Neuron (in vitro differentiated cells): Measurements from ENCODE around the gene MAG.

Source experiments
- H2AFZ ChIP-seq: one replicate; pipeline ENCODE4 v1.6.1; 2013; ENCODE audit warnings: low read depth, mild to moderate bottlenecking, inconsistent platforms, low read length, moderate library complexity
- H3K27me3 ChIP-seq: one replicate; pipeline ENCODE4 v1.6.1; 2013; ENCODE audit warnings: low read length; ENCODE audit not compliant: insufficient read depth
- H3K36me3 ChIP-seq: one replicate; pipeline ENCODE4 v1.6.1; 2013; ENCODE audit warnings: low read length; ENCODE audit not compliant: insufficient read depth
- H3K4me1 ChIP-seq: one replicate; pipeline ENCODE4 v1.6.1; 2013; ENCODE audit warnings: low read length; ENCODE audit not compliant: insufficient read depth
- H3K4me3 ChIP-seq: 2 replicates; pipeline ENCODE4 v1.5.1; 2013; ENCODE audit warnings: mild to moderate bottlenecking, low read length, moderate library complexity
- H3K9me3 ChIP-seq: one replicate; pipeline ENCODE4 v1.6.1; 2013; ENCODE audit warnings: low read length

MAG gene

DNA sequence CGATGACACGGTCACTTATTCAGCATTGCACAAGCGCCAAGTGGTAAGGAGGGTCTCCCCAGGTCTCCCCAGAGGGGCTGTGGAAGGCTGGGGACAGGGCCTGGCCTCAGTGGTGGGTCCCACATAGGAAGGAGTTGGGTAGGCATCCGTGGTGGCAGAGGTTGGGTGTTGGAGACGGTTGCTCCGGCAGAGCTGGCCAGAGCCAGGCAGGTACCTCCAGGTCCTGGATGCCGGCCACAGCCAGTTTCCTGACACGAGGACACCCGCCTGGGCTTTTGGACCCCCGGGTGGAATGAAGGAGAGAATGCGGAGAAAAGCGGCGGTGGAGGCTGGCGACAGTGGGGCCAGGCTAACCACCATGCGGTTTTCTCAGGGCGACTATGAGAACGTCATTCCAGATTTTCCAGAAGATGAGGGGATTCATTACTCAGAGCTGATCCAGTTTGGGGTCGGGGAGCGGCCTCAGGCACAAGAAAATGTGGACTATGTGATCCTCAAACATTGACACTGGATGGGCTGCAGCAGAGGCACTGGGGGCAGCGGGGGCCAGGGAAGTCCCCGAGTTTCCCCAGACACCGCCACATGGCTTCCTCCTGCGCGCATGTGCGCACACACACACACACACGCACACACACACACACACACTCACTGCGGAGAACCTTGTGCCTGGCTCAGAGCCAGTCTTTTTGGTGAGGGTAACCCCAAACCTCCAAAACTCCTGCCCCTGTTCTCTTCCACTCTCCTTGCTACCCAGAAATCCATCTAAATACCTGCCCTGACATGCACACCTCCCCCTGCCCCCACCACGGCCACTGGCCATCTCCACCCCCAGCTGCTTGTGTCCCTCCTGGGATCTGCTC lies 54.5 kb downstream of the MAG start:
- Histone ChIP-seq H3K4me1 (no peaks in the 10 kb centered on the region), H3K4me3 (no peak overlapping the region), H3K9me3 (peaks cover 2% of the 10 kb centered on the region), H3K27me3 (peaks cover 44% of the 10 kb centered on the region), H2AFZ (no peak overlapping the region), H3K36me3 (no peaks in the 10 kb centered on the region)

DNA sequence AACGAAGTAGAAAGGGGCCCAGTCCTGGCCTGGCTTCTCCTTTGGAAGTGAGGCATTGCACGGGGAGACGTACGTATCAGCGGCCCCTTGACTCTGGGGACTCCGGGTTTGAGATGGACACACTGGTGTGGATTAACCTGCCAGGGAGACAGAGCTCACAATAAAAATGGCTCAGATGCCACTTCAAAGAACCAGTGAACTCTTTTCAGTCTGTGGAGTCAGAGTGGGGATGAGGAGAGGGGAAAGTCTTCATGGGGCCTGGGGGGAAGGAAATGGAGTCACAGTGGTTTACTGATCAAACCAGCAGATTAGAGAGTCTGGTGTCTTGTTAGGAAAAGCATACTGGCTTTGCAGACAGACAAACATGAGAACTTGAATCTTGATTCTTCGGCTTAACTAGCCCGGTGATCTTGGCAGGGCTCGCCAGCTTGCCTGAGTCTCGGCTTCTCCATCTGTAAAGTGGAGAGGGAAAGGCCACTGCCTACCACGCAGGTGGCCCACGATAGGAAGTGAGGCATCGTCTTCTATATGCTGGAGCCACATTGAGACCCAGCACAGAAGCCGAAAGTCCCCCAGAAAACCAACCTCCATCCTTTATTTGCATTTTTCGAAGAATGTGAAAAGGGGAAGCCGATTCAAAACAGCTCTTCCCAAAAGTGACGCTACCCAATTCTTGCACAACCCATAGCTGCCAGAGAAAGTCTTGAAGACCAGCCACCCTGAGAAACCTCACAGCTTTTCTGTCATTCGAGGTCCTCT lies 55.4 kb downstream of the MAG start, which contains the start of gene FFAR1:
TSS of gene FFAR1 (plus strand) at position 732 of the 759 bp plus-strand sequence. CDS start 3,650 bp downstream, outside the sequence.
- Histone ChIP-seq H3K27me3 (peaks cover 44% of the 10 kb centered on the region), H2AFZ (no peak within 1 kb of the TSS), H3K4me3 (no peak within 1 kb of the TSS), H3K36me3 (no peaks in the 10 kb centered on the region), H3K4me1 (no peaks in the 10 kb centered on the region), H3K9me3 (peaks cover 2% of the 10 kb centered on the region)

DNA sequence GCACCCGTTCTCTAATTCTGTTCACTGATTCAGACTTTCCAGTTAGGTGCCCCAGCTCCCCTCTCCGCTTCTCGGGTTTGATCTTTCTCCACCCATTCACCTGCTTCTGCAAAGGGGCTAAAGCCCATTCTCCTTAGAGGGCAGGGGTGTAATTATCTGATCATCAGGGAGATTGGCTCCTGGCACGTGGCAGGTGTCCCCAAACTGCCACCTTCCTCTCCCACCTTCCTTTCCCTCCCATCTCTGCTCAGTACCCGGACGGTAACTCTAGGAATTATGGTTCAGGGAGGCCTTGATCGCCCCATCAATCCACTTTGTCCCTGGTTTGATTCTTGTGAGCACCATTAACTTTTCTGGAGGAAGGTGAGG lies 56.0 kb downstream of the MAG start:
- Histone ChIP-seq H3K27me3 (peaks cover 44% of the 10 kb centered on the region), H3K36me3 (no peaks in the 10 kb centered on the region), H2AFZ (no peak overlapping the region), H3K4me1 (no peaks in the 10 kb centered on the region), H3K9me3 (peaks cover 2% of the 10 kb centered on the region), H3K4me3 (no peak overlapping the region)

DNA sequence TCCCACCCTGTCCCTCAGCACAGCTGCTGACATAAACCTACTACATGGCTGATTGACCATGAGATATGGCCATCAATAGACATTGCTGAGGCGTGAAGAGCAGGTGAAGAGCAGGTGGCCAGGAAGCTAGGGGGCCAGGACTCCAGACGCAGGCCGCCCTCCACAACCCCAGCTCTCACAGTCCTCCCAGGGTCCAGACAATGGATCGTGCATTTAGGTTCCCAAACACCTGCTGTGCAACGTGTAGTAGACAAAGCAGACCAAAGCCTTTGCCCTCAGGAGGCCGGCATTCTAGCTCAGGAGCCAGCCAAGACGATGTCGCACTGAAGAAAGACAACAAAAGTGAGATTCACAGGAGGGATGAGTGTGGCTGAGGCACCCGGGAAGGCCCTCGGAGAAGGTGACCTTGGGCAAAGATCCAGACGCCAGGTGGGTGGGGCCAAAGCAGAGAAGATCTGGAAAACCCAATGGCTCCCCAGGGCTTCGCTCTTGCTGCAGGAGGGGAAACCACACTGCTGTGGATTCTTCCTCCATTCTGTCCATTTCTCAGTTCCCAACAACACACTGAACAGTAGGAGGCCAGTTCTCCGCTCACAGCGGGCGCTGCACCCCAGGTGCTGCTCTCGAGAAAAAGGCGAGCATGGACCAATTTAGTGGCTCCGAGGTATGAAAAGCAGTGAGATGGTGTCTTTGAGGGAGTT lies 57.1 kb downstream of the MAG start:
- H3K36me3 ChIP-seq: no peaks in the 10 kb centered on the region
- no peak overlapping the region for H2AFZ ChIP-seq
- peaks cover 44% of the 10 kb centered on the region for H3K27me3 ChIP-seq
- H3K4me1 ChIP-seq: no peaks in the 10 kb centered on the region
- H3K9me3 ChIP-seq: peaks cover 2% of the 10 kb centered on the region
- no peak overlapping the region for H3K4me3 ChIP-seq

DNA sequence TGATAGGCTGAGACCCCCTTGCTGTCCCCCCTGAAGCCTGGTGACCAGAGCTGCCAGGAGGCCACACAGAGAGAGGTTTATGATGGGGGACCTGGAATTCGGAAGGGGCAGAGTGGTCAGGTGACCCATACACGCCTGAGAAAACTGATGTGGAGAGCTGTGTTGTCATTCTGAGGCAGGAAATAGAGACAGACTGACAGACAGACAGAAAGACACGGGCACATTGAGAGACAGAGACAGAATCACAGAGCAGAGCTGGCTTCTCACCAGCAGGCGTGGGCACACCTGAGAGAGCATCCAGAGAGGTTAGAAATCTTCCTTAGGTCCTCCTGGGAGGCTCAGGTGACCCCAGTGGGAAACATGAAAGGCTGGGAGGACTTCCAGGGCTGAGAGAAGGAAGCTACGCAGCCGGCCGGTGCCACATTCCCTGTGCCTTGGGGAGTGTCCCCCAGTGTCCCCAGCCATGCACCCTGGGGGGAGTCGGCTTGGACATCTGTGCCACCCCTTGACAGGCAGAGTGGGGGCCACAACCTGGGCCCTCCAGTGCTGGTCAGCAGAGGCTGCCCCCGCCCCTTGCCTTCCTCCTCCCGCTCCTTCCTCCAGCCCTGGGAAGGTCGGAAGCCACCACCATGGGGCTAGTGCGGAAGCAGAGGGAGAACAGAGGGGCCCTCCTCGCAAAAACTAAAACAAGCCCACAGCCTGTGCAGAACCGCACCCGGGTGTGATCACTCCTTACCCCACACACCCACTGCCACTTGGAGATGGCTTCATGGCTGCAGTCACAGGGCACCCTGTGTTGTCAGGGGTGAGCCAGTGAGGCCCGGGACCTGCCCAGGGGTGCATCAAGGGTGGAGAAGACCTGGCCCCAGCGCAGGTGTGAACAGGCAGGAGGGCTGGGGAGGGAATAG lies 57.9 kb downstream of the MAG start:
- Histone ChIP-seq H3K36me3 (no peaks in the 10 kb centered on the region), H3K27me3 (peaks cover 42% of the 10 kb centered on the region), H3K4me3 (no peak overlapping the region), H2AFZ (no peak overlapping the region), H3K9me3 (peaks cover 2% of the 10 kb centered on the region), H3K4me1 (no peaks in the 10 kb centered on the region)

DNA sequence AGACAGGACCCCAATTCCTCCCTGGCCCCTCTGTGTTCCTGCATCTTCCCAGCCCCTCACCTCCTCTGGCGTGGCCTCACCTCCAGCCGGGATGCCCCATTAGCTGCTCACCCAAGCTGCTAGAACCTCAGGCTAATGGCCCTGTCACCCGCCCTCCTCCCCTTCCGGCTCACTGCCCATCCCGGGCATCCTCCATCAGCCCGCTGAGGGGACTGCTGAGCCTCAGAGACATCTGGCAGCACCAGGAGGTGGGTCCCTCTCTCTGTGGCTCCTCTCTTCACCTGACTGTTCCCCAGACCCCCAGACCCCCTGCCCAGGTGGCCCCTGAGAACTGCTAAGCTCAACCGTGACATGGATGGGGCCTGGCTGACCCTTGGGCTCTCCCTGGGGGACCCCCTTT lies 58.6 kb downstream of the MAG start:
- Histone ChIP-seq H3K4me1 (no peaks in the 10 kb centered on the region), H3K27me3 (peaks cover 43% of the 10 kb centered on the region), H3K36me3 (no peaks in the 10 kb centered on the region), H2AFZ (no peak overlapping the region), H3K4me3 (no peak overlapping the region), H3K9me3 (peaks cover 2% of the 10 kb centered on the region)

DNA sequence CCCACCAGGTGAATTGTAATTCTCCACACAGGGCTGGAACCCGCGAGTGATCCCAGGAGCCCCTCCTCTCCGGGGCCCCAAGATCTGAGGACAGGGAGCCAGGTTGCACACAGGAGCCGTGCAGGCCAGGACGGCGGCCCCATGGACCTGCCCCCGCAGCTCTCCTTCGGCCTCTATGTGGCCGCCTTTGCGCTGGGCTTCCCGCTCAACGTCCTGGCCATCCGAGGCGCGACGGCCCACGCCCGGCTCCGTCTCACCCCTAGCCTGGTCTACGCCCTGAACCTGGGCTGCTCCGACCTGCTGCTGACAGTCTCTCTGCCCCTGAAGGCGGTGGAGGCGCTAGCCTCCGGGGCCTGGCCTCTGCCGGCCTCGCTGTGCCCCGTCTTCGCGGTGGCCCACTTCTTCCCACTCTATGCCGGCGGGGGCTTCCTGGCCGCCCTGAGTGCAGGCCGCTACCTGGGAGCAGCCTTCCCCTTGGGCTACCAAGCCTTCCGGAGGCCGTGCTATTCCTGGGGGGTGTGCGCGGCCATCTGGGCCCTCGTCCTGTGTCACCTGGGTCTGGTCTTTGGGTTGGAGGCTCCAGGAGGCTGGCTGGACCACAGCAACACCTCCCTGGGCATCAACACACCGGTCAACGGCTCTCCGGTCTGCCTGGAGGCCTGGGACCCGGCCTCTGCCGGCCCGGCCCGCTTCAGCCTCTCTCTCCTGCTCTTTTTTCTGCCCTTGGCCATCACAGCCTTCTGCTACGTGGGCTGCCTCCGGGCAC lies 59.6 kb downstream of the MAG start:
- Histone ChIP-seq H3K4me3 (no peak overlapping the region), H3K4me1 (no peaks in the 10 kb centered on the region), H3K27me3 (peaks cover 35% of the 10 kb centered on the region), H2AFZ (no peak overlapping the region), H3K9me3 (peaks cover 2% of the 10 kb centered on the region), H3K36me3 (no peaks in the 10 kb centered on the region)

DNA sequence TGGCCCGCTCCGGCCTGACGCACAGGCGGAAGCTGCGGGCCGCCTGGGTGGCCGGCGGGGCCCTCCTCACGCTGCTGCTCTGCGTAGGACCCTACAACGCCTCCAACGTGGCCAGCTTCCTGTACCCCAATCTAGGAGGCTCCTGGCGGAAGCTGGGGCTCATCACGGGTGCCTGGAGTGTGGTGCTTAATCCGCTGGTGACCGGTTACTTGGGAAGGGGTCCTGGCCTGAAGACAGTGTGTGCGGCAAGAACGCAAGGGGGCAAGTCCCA lies 60.2 kb downstream of the MAG start:
- H3K4me3 ChIP-seq: no peak overlapping the region

DNA sequence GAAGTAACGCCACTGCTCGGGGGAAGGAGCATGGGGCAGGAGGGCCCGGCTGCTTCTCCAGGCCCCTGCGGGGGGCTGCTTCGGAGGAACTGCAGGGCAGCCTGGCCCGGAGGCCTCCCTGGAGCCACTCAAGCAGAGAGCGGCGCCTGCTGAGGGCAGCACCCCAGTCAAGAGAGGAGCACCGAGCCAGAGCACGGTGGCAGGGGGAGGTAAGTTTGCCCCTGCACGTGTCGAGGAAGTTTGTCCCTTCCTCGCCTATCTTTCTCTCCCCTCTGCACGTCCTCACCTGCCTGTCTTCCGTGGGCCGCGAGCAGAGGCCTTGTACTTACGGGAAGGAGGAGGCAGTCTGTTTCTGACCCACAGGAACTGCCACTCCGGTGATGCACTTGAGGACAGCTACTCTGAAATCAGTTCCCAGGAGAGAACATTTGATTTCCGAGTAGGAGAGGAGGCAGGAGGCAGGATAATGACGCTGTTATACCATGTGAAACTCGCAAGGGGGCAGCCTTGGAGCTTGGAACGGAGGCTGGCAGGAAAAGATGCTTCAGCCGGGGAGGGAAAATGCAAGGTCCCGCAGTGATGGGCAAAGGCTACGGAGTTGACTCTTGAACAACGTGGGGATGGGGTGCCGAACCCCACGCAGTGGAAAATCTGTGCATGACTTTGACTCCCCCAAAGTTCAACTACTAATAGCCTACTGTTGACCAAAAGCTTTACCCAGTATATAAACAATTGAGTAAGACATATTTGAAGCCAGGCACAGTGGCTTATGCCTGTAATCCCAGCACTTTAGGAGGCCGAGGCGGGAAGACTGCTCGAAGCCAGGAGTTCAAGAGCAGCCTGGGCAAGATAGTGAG lies 60.7 kb downstream of the MAG start:
- Histone ChIP-seq H3K4me3 (no peak overlapping the region), H2AFZ (no peak overlapping the region), H3K4me1 (no peaks in the 10 kb centered on the region), H3K27me3 (peaks cover 27% of the 10 kb centered on the region), H3K36me3 (no peaks in the 10 kb centered on the region), H3K9me3 (peaks cover 2% of the 10 kb centered on the region)

More for the DNA sequence above, 60.2 kb downstream of the MAG start:
- peaks cover 32% of the 10 kb centered on the region for H3K27me3 ChIP-seq
- H3K36me3 ChIP-seq: no peaks in the 10 kb centered on the region
- H3K9me3 ChIP-seq: peaks cover 2% of the 10 kb centered on the region
- no peak overlapping the region for H2AFZ ChIP-seq
- H3K4me1 ChIP-seq: no peaks in the 10 kb centered on the region

DNA sequence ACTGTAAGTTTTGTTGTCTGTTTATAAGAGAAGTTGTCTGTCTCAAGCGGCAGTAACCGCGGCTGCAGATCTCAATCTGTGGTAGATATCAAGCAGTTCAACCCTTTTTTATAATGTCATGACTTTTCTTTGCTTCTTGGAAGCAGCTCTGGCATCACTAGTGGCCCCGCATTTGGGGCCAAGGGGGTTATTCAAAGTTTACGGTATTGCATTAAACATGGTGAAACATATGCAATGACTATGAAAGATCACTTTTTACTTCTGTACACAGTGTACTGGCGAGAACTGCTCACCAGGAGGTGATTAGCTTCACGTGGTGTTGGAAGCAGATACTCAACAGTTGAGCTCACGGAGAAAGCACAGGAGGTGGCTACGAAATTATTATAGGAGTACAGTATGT lies 61.7 kb downstream of the MAG start:
- H2AFZ ChIP-seq: no peak overlapping the region
- peaks cover 2% of the 10 kb centered on the region for H3K9me3 ChIP-seq
- peaks cover 25% of the 10 kb centered on the region for H3K27me3 ChIP-seq
- no peak overlapping the region for H3K4me3 ChIP-seq
- H3K36me3 ChIP-seq: no peaks in the 10 kb centered on the region
- H3K4me1 ChIP-seq: no peaks in the 10 kb centered on the region

DNA sequence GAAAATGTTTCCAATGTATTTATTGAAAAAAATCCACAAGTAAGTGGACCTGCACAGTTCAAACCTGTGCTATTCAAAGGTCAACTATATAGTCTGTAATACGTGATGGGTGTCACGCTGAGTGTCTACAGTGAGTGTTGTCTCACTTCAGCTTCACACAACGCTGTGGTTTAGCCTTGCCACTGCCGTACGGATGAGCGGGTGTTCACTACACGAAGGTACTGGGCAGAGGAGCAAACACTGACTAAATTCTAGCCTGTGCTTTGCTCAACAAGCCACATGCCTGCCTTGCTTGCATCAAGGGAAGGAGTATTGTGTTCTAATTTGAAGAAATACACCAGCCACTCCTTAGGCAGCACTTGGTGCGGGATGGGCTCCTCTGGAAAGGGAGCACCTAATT lies 62.9 kb downstream of the MAG start:
- Histone ChIP-seq H3K4me3 (no peak overlapping the region), H2AFZ (no peak overlapping the region), H3K9me3 (no peaks in the 10 kb centered on the region), H3K4me1 (no peaks in the 10 kb centered on the region), H3K36me3 (no peaks in the 10 kb centered on the region), H3K27me3 (peaks cover 13% of the 10 kb centered on the region)
